ENCODE results near the gene CFAP298. TPM values are rescaled to one million over a fixed set of nuclear protein-coding genes. Genes with fewer than 3 reads are reported as not detected.
A peak's percentile ranks its signal among the peaks of the same experiment; 100 is the strongest.

The CFAP298 gene
- total and polyA plus RNA-seq, 2 of the 13 experiments (the other 11 are each of a cell fraction or from before 2014, with no cell fraction given), result 21.2 to 62.2 TPM

GRCh38 chr21:32612075-32612998 is at the start of gene CFAP298 (continued):
- no peak for TF ChIP-seq BHLHE40 (IDR thresholded peaks at IDR 0.05; ENCODE audit: low read length)
- TF ChIP-seq ATF3 (CRISPR knock-in tag; IDR thresholded peaks at IDR 0.05), result no peak
- peak; percentile 17; the same call in 1 of the 2 replicates for TF ChIP-seq NRL (CRISPR knock-in tag; IDR thresholded peaks at IDR 0.05; ENCODE audit: borderline replicate concordance)
- TF ChIP-seq HES4 (CRISPR knock-in tag; IDR thresholded peaks at IDR 0.05; ENCODE audit: borderline replicate concordance), result peak; percentile 19; the same call in 1 of the 2 replicates
- TF ChIP-seq GTF2F1 (IDR thresholded peaks at IDR 0.05; ENCODE audit: low read length), result no peak
- TF ChIP-seq NR0B2 (CRISPR knock-in tag; IDR thresholded peaks at IDR 0.05), result peak; percentile 76; the same call in 1 of the 2 replicates
- TF ChIP-seq ZXDC (CRISPR knock-in tag; IDR thresholded peaks at IDR 0.05), result 0 out of 2 replicates have a peak, but pooled peaks have one; percentile 32
- peak; percentile 79; the same call in 1 of the 2 replicates for TF ChIP-seq HOXA9 (CRISPR knock-in tag; IDR thresholded peaks at IDR 0.05; ENCODE audit: borderline replicate concordance)
- no peak for TF ChIP-seq SNRNP70 (IDR thresholded peaks at IDR 0.05; ENCODE audit: low read depth, low read length)
- TF ChIP-seq ZNF362 (CRISPR knock-in tag; IDR thresholded peaks at IDR 0.05; ENCODE audit: borderline replicate concordance), result no peak
- TF ChIP-seq ZNF138 (CRISPR knock-in tag; IDR thresholded peaks at IDR 0.05; ENCODE audit: low read depth), result peak; percentile 76
- no peak for TF ChIP-seq ZC3H4 (CRISPR knock-in tag; IDR thresholded peaks at IDR 0.05; ENCODE audit: borderline replicate concordance)
- TF ChIP-seq ZKSCAN5 (CRISPR knock-in tag; IDR thresholded peaks at IDR 0.05), result no peak
- TF ChIP-seq XBP1 (CRISPR knock-in tag; IDR thresholded peaks at IDR 0.05), result no peak
- TF ChIP-seq ZNF3 (CRISPR knock-in tag; IDR thresholded peaks at IDR 0.05), result no peak
- TF ChIP-seq NONO (IDR thresholded peaks at IDR 0.05), result no peak
- TF ChIP-seq NONO (CRISPR knock-in tag; conservative IDR thresholded peaks at IDR 0.05), result peak; percentile 93
- peak; percentile 57 for TF ChIP-seq SALL1 (CRISPR knock-in tag; IDR thresholded peaks at IDR 0.05)
- no peak for TF ChIP-seq ZNF800 (CRISPR knock-in tag; IDR thresholded peaks at IDR 0.05)
- peak; percentile 12 for TF ChIP-seq ZNF12 (CRISPR knock-in tag; IDR thresholded peaks at IDR 0.05)
- peak; percentile 98 for TF ChIP-seq GABPB1 (CRISPR knock-in tag; IDR thresholded peaks at IDR 0.05)
- TF ChIP-seq NR1H2 (CRISPR knock-in tag; IDR thresholded peaks at IDR 0.05; ENCODE audit: borderline replicate concordance, low read depth), result no peak

Data from HepG2 (cell line).